GM21576 (cell line): ENCODE measurements around the gene GMDS.
"Not testable (repeated sequence)": the region's sequence is repeated elsewhere in the genome, so short reads cannot be mapped to it uniquely, and the experiment has no call there.

ENCODE experiments used
- ATAC-seq: cut with Tn5 transposase; IDR thresholded peaks from one replicate; pipeline ENCODE4 v1.9.1; 2021; ENCODE audit warnings: mild to moderate bottlenecking, moderate library complexity; ENCODE audit not compliant: unreplicated experiment

GMDS gene

DNA sequence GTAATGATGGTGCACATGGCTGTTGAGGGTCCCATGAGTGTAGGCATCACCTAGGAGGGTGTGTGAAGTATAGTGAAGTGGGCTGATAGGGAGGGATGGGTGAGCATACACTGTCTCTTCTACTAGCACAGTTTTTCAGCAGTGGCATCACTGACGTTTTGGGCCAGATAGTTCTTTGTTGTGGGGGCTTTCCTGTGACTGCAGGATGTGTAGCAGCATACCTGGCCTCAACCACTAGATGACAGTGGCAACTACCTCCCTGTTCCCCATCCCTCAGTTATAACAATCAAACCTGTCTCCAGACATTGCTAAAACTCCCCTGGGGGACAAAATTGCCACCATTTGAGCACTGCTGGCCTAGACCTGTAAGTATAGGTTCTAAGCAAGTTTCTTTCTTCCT is 396.7 kb downstream of the GMDS start:
- no peak for ATAC-seq

DNA sequence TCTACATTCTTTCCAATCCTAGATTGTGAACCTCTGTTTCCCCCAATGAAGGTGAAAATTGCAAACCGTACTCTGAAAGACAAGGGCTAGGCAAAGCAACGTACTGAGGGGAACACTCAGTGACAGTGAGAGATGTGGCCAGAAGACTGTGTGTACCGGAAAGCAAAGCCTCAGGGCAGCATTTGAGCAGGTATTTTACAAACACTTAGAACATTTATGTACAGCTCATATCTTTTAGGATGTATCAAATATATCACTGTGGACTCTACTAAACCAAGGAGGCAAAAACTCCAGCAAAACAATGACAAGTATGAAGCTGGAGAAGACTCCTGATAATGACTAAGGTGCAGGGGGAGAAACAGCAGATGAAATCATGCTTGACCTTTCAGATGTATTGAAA is 398.8 kb downstream of the GMDS start:
- no peak for ATAC-seq

DNA sequence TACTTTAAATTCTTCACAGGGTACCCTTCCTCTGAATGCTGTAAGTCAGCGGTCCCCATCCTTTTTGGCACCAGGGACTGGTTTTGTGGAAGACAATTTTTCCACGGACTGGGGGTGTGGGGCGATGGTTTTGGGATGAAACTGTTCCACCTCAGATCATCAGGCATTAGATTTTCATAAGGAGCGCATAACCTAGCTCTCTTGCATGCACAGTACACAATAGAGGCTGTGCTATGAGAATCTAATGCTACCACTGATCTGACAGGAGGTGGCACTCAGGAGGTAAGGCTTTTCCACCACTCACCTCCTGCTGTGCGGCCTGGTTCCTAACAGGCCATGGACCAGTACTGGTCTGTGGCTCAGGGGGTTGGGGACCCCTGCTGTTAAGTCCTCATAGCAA is 399.9 kb downstream of the GMDS start:
- ATAC-seq: not testable (repeated sequence)

DNA sequence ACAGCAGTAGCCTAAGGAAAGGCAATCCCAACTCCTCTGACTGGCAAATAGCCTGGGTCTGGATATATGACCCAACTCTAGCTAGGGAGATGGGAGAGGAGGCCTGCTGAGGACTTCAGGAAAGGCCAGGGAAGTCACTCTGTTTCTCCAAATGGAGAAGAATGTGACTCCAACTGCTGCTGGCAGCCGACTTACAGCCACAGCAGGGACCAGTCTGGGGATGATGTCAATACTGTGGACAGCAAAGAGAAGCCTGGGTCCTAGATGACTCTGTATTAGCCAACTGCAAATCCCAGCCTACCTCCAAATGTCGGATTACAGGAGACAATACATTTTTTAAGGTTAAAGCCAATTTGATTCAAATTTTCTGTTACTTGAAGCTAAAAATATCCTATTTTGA is 403.1 kb downstream of the GMDS start:
- no peak for ATAC-seq

DNA sequence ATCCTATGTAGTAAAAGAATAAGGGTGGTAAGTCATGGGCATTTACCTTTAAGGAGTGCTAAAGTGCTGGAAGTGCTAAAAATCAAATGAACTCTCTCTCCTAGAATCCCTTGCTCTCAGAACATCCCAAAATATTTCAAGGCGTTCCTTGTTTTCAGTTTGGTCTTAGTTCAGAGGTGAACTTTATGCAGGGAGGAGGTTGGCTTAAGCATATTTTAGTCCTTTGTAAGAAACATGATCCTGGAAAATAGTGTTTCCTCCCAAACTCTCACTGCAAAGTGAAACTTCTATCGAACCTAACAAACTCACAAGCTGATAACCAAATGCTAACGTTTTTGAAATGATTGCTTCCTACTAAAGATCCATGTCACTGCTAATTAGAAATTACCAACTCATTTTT is 404.3 kb downstream of the GMDS start:
- ATAC-seq: no peak

DNA sequence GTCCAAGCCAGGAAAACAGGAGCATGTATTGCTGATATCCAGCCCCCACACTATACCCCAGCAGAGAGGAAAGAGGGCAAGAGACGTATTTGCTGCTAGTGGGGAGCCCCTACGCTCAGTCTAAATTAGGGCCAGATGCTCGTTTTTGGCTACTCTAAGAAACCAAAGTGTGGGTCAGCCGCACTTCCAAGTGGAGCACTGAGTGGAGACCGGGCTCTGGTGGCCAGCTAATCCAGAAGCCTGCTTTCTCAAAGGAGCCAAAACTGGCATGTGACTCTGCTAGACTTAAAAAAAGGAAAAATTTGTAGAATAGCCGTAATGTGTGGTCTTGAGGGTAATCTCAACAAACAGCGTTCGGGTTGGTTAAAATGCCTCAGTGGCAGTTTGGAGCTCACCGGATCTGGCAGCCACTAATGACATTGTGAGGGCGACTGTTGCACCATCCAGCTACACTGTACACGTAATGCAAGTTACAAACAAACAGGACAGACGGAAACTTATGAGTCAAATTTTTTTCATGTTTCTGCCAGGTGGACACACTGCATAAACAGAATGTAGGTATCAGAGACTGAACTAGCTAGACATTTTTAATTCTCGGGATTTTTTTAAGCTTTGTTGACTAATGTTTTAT is 404.8 kb downstream of the GMDS start:
- ATAC-seq: no peak

DNA sequence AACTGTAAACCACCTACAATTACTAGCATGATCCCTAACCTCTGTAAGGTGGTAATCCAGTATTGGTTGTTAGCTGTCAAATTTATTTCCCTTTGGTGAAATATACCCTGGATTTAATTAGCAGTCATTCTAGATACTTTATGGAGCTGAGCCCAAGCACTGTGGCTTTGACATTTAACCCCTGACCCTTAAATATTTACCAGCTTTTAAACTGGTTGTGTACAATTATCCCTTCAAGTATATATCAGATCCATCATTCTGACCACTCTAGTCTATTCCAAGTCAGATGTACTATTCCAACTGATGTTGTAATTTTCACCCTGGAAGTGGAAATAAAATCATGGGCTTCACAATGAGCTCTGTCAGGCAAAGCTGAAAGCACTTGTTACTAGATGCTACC is 406.0 kb downstream of the GMDS start:
- no peak for ATAC-seq

DNA sequence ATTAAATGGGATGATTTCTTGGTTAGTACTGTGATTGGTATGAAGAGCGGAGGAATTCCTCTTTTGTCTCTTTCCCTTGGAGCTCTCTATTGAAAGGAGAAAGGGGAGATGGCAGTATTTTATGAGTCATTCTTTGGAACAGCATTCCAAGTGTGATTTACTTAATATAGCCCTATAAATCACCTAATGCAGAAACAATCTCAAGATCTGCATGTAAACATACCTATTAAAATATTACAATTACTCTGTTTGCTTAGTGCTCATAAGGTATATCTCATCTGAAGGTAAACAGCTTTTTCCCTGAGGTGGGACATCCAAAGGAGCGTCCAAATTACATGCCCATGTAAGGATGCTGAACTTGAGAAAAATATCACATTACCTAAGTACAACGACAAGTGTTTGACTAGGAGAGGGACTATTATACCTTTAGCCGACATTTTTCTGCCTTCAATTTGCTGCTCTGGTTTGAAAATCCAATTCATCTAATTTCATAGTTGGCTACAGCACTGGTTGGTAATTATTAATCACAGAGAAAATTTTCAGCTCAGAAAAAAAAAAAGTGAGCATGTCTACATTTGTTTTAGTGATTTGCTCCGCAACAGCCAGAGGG is 406.7 kb downstream of the GMDS start:
- no peak for ATAC-seq

DNA sequence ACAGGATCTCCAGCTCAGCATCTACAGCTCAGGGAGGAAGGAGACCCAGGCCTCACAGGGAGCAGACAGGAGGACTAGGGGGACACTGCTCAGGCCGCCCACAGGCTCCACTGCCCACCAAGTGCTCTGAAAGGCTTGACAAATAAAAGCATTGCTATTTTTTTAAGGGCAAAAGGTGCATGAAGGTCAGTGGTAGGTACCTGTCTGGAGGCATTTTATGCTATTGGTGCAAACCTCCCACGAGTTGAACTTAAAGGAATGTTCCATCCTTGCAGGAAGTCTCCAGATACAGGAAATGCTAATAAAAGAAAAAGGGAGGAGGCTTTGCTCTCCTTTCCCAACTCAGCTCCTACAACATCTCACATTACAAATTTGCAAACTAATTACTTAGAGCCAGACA is 407.6 kb downstream of the GMDS start:
- ATAC-seq: no peak

DNA sequence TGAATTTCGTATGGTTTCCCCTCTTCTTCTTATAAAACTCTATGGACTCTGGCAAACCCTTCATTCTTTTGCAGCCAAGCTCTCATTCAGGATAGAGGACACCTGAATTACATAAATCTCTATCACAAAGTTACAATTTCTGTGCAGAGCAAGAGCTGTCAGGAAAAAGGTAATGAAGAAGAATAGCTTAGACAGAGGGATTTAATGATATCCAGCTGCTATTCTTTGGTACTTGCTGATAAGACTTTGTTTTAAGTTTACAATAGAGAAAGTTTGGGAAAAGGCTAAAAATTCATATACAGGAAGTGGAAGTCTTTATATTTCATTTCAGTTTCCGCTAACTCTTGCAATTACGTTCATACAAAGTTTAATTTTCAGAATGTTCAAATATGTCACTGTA is 408.7 kb downstream of the GMDS start:
- no peak for ATAC-seq

DNA sequence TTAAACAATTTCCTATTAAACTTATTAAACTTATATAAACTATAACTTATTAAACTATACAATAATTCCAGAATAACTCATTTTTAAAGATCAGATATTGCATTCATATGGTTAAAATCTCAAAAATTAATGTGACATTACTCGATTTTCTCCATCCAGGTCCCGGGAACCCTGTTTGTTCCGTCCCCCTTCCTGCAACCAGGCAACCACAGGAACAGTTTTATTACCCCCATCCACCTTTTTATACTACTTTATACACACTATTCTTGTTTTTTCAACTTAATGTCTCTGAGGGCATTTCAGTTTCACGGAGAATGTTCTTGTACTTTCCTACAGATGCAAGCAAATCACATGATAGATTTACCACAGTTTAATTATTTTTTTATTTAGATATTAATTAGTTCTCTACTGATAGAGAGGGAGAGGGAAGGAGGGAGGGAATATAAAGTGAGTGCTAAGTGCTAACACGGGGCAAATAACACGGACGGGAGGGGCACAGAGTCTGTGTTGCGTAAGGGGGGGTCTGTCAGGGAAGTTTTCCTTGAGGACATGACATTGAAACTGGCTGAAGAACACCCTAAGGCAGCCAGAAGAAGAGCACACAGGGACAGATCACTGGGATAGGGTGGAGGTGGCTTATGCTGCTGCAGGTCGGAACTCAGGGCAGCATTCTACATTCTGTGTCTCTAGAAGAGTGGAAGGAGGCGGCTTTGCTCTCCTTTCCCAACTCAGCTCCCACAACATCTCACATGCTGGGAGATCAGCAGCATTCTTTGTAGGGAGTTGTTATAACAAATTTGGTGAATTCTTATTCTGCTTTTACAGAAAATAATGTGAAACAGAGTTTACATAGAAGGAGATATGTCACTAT is 410.5 kb downstream of the GMDS start:
- no peak for ATAC-seq

DNA sequence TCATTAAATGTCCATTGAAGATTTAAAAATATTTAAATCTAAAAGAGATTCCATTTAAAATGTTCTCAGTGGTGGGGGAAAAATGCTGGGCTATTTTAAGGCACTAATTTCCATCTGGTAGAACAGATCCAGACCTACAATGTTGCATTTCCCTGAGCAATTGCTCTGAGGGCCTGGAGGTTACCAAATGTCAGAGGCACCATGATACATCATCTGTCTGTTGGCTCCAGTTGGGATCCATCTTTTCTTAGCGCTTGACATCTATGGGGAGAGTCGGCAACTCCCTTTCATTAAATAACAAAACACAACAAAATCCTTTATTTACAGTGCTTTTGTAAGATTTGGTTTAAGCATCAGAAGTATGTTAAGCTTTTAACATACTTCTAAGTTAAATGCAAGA is 411.2 kb downstream of the GMDS start:
- ATAC-seq: no peak

DNA sequence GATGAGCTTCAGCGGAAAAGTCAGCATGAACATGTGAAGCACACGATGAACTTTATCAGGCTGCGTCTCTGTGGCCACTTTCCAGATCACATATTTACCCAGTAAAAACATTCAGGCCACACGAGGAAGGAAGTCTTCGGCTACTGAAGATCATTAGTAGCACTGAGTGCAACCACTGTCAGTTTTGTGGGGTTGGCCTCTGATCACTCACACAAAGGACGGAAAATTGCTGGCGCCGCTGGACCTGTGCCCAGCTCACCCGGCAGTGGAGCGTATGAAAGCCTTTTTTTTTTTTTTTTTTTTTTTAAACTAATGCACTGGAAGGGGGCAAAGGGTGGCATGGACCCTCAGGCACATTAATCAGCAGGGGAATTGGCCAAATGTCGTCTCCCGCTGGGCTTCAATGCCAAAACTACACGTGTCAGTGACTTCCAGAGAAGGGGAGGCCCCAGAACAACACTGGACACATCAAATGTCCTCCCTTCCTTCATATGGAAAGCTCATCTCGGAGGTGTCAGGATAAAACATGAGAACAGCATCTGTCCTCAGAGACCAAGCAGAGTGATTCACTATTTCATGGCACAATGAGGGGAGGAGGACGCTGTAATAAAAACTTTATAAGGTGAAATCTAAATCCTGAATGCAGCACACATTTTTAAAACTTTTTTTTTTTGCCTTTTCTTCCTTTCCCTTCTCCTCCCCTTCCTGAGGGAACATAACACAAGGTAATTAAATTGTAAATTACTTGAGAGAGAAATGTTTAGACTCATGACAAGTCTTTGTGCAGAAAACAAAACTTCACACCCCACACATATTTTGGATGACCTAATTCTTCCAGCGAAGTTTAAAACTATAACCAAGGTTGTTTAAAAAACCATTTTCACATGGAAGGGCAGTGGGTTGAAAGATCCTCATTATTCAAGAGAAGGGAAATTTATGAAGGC is 412.3 kb downstream of the GMDS start:
- ATAC-seq: no peak

DNA sequence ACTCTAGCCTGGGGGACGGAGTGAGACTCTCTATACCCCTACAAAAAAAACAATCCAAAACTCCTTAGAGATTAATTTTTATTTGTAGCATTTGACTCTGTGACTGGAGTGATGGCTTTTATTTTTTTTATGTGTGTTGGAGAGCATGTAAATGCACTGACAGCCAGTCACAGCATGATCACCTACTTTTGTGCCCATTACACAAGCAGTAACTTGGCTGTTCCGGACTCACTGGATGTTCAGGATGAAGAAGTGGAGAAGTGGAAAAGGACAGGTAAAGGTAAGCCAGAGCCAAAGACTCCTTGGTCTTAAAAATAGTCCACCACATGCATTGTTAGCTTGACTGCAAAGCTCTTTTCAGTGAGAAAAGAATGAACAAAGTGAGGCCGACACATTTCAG is 413.0 kb downstream of the GMDS start:
- ATAC-seq: no peak

DNA sequence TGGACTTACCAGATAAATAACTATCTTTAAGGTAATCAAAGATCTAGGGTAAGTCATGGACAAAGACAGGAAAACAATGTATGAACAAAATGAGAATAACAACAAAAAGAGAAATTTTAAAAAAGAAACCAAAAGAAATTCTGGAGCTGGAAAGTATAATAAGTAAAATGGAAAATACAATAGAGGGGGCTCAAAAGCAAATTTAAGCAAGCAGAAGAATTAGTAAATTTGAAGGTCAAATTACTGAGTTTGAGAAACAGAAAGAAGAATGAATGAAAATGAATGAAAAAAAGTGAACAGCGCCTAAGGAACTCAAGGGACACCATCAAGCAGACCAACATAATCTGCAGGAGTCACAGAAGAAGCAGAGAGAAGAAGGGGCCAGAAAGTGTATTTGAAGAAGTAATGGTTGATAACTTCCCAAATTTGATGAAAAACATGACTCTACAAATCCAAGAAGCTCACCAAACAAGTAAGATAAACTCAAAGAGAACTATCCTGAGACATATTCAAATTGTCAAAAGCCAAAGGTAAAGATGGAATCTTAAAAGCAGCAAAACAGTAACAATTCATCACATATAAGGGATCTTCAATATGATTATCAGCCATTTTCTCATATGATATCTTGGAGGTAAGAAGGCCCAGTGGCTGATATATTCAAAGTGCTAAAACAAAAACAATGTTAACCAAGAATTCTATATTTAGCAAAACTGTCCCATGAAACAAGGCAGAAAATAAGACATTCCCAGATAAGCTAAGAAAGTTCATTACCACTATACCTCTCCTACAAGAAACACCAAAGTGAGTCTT is 417.2 kb downstream of the GMDS start:
- no peak for ATAC-seq

DNA sequence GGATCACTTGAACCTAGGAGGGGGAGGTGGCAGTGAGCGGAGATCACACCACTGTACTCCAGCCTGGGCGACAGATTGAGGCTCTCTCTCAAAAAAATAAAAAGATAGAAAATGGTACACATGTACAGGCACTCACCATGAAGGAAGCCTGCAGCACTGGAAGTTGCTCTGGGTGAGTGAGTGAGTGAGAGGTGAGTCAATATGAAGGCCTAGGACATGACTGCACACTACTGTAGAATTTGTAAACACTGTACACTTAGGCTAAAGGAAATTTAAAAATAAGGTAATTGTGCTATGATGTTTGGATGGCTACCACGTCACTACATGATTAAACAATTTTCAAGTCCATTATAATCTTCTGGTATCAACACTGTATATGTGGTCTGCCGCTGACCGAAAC is 419.5 kb downstream of the GMDS start:
- ATAC-seq: no peak

DNA sequence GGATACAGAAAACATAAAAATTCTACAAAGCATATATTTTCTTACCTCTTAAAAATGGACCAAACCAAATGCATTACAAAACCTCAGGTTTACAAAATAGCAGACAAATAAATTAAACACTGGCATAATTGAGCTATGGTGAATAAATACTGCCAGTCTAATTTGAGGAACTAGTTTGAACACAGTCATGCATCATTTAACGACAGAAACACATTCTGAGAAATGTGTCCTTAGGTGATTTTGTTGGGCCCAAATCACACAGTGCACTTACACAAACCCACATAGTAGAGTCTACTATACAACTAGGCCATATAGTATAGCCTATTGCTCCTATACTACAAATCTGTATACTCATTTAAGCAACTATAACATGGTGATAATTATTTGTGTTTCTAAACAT is 420.1 kb downstream of the GMDS start:
- no peak for ATAC-seq

DNA sequence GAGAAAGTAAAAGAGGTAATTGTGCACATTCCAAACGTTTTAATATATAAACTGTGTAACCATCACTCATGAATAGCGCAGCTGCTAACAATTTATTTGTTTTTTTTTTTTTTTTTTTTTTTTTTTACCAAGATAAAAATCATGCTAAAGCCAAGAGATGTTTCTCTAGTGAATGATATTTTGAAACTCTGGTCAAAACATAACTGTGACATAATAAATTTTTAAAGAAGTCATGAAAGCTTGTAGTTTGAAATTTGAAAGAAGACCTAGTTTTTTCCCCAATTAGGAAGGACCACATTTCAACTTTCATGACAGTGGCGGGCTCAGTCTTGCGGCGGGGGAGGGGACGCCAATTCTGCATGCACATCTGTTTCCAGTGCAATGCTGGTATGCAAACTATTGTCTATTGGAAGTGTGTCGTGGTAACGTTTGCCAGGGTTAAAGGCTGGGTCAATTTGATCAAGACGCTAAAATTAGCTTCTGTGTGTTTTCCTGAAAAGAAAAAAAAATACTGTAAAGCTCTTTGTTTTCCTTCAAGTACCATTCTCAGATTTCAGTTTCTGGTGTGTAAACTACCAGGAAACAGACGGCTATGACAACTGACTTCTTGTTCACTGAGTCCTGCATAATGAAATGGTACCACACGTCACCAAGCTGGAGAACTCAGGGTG is 423.8 kb downstream of the GMDS start:
- no peak for ATAC-seq

DNA sequence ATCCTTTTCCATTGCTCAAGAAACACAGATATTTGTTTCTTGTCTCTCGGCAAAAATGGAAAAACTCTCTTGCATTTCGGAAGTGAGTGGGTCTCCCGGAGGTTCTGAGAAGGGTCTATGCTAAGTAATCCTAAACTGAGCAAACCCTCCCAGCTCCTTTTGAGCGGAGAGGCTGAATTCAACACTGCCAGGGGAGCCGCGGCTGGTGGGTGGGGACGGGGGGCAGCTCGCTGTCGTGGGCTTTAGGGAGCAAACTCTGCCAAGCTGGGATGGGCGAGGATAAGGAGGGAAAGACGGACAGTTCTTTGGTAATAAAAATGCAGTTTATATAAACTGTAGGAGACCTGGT is 424.3 kb downstream of the GMDS start:
- no peak for ATAC-seq

DNA sequence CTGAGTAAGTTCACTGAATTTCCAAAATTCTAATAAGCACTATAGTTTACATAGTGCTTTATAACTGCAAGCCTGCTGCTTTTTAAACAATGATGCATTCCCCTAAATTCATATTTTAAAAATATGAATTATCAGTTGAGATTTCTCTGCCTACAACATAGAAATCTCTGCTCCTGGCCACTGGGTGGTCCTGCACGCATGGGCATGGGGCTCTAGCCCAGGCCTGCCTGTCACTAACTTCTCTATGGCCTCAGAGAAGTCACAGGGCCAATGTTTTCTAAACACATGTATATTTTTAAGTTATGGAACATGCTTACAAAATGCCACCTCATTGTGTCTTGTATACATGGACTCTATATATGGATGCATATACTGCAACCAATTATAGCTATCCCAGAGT is 424.7 kb downstream of the GMDS start:
- no peak for ATAC-seq
